IMR-90 (cell line): ENCODE data around the gene IRAG1. TPM values are rescaled to one million over a fixed set of nuclear protein-coding genes. Genes with fewer than 3 reads are reported as not detected.

Experiments used
- ATAC-seq: fragments of 200-7000 bp; cut with Tn5 transposase; 2 replicates; pipeline ENCODE4 v1.9.1; 2020; ENCODE audit warnings: low read depth, mild to moderate bottlenecking, moderate library complexity
- BruUV-seq: library from RNA; stranded (reverse); fragments of 400-500 nt; replicated peaks from 2 replicates; lab custom pipeline; 2021; lab: Mats Ljungman, UMichigan
- CTCF ChIA-PET: fragments of 300-600 bp; formaldehyde crosslinking; extraction: SDS; loops from one replicate; lab custom pipeline; 2021; ENCODE audit warnings: antibody characterized with exemption; lab: Yijun Ruan, JAX
- POLR2A ChIA-PET: fragments of 300-600 bp; sonication (Branson Sonifier 250); formaldehyde crosslinking; loops from one replicate; lab custom pipeline; 2022; ENCODE audit warnings: antibody characterized with exemption; ENCODE audit not compliant: unreplicated experiment; lab: Charles Lee
- DNase-seq: peaks from one replicate; pipeline ENCODE4 v3.0.0; 2013
- H2AFZ ChIP-seq: replicated peaks from 2 replicates; pipeline ENCODE3; 2013; ENCODE audit warnings: low read length, mild to moderate bottlenecking; ENCODE audit not compliant: poor library complexity
- H2AK5ac ChIP-seq: 2 replicates; pipeline ENCODE4 v1.6.1; 2013; ENCODE audit warnings: low read depth, low read length, inconsistent platforms
- H2AK9ac ChIP-seq: replicated peaks from 2 replicates; pipeline ENCODE3; 2013; ENCODE audit warnings: mild to moderate bottlenecking, low read depth, low read length, moderate library complexity; ENCODE audit not compliant: poor library complexity
- H2BK120ac ChIP-seq: 2 replicates; pipeline ENCODE4 v1.6.1; 2013; ENCODE audit warnings: low read depth, low read length, inconsistent platforms
- H2BK15ac ChIP-seq: 3 replicates; pipeline ENCODE4 v1.6.1; 2013; ENCODE audit warnings: low read depth, low read length, inconsistent platforms
- H2BK20ac ChIP-seq: 2 replicates; pipeline ENCODE4 v1.6.1; 2013; ENCODE audit warnings: low read depth, mild to moderate bottlenecking, inconsistent platforms, low read length, moderate library complexity
- H2BK5ac ChIP-seq: 2 replicates; pipeline ENCODE4 v1.6.1; 2013; ENCODE audit warnings: mild to moderate bottlenecking, low read depth, low read length, inconsistent platforms; ENCODE audit not compliant: poor library complexity, severe bottlenecking
- H3K14ac ChIP-seq: replicated peaks from 2 replicates; pipeline ENCODE4 v1.6.1; 2013; ENCODE audit warnings: low read depth, low read length, inconsistent platforms
- H3K18ac ChIP-seq: 2 replicates; pipeline ENCODE4 v1.6.1; 2013; ENCODE audit warnings: low read depth, low read length, control low read depth
- H3K23ac ChIP-seq: 2 replicates; pipeline ENCODE4 v1.6.1; 2013; ENCODE audit warnings: low read depth, low read length, inconsistent platforms
- H3K27ac ChIP-seq: 2 replicates; pipeline ENCODE4 v1.5.1; 2013; ENCODE audit warnings: mild to moderate bottlenecking, control low read depth, low read length; ENCODE audit not compliant: insufficient read depth
- H3K27me3 ChIP-seq: 2 replicates; pipeline ENCODE4 v1.6.1; 2013; ENCODE audit warnings: low read length; ENCODE audit not compliant: control insufficient read depth, insufficient read depth
- H3K36me3 ChIP-seq: 2 replicates; pipeline ENCODE4 v1.6.1; 2013; ENCODE audit warnings: low read length, mixed read lengths; ENCODE audit not compliant: control insufficient read depth, insufficient read depth
- H3K4ac ChIP-seq: 2 replicates; pipeline ENCODE4 v1.6.1; 2013; ENCODE audit warnings: low read depth, low read length, inconsistent platforms
- H3K4me1 ChIP-seq: 2 replicates; pipeline ENCODE4 v1.6.1; 2013; ENCODE audit warnings: low read length, mixed read lengths; ENCODE audit not compliant: control insufficient read depth, insufficient read depth
- H3K4me2 ChIP-seq: 2 replicates; pipeline ENCODE4 v1.6.1; 2013; ENCODE audit warnings: low read depth, mild to moderate bottlenecking, control low read depth, low read length, moderate library complexity
- H3K4me3 ChIP-seq: 2 replicates; pipeline ENCODE4 v1.5.1; 2013; ENCODE audit warnings: low read depth, mild to moderate bottlenecking, control low read depth, low read length, moderate library complexity; ENCODE audit not compliant: insufficient read depth
- H3K56ac ChIP-seq: 2 replicates; pipeline ENCODE4 v1.6.1; 2013; ENCODE audit warnings: low read length, inconsistent platforms; ENCODE audit not compliant: insufficient read depth; ENCODE audit errors: extremely low read depth
- H3K79me1 ChIP-seq, 2 experiments: 2 replicates each; pipeline ENCODE4 v1.6.1; 2013; ENCODE audit warnings: low read length in 2 of 2, inconsistent platforms in 1 of 2, low read depth in 1 of 2
- H3K9ac ChIP-seq: 2 replicates; pipeline ENCODE4 v1.6.1; 2013; ENCODE audit warnings: low read depth, low read length, control low read depth
- H3K9me1 ChIP-seq: 2 replicates; pipeline ENCODE4 v1.6.1; 2013; ENCODE audit warnings: low read length, inconsistent platforms; ENCODE audit not compliant: insufficient read depth
- H3K9me3 ChIP-seq: 2 replicates; pipeline ENCODE4 v1.6.1; 2013; ENCODE audit warnings: low read length; ENCODE audit not compliant: control insufficient read depth, insufficient read depth
- H4K20me1 ChIP-seq: 2 replicates; pipeline ENCODE4 v1.6.1; 2013; ENCODE audit warnings: low read length, inconsistent platforms; ENCODE audit not compliant: insufficient read depth
- H4K5ac ChIP-seq: 2 replicates; pipeline ENCODE4 v1.6.1; 2013; ENCODE audit warnings: mild to moderate bottlenecking, low read depth, low read length, control low read depth
- H4K8ac ChIP-seq, 2 experiments: 2 replicates each; pipeline ENCODE4 v1.6.1; 2013; ENCODE audit warnings: low read depth in 2 of 2, low read length in 2 of 2, control low read depth in 1 of 2, inconsistent platforms in 1 of 2
- H4K91ac ChIP-seq: 2 replicates; pipeline ENCODE4 v1.6.1; 2013; ENCODE audit warnings: low read depth, low read length, inconsistent platforms; ENCODE audit not compliant: insufficient read depth
- CHD1 ChIP-seq: IDR thresholded peaks from 2 replicates; pipeline ENCODE4 v1.6.1; 2012; ENCODE audit warnings: low read depth, low read length, improper control_type of control experiment
- FOS ChIP-seq: fragments of 150-350 bp; IDR thresholded peaks from 2 replicates; pipeline ENCODE4 v1.6.1; 2016; ENCODE audit warnings: low read depth, low read length
- MAFK ChIP-seq: IDR thresholded peaks from 2 replicates; pipeline ENCODE4 v1.6.1; 2012; ENCODE audit warnings: low read depth, low read length, improper control_type of control experiment
- MXI1 ChIP-seq: IDR thresholded peaks from 2 replicates; pipeline ENCODE4 v1.6.1; 2012; ENCODE audit warnings: low read depth, mild to moderate bottlenecking, low read length, moderate library complexity, borderline replicate concordance
- NFE2L2 ChIP-seq: fragments of 150-350 bp; IDR thresholded peaks from 2 replicates; pipeline ENCODE4 v1.6.1; 2016; ENCODE audit warnings: low read depth, mild to moderate bottlenecking, low read length
- WGBS, 2 experiments: methylation state at CpG; one replicate each; pipeline versions ENCODE4 v1.1.5 to v1.1.7; 2013; ENCODE audit warnings: missing lambda C conversion rate in 2 of 2; ENCODE audit not compliant: insufficient read length in 1 of 2; ENCODE audit errors: extremely low coverage in 2 of 2; 5-methylcytosine and 5-hydroxymethylcytosine counted together
- dilution Hi-C: fragments of 300-500 bp; cut with HindIII; formaldehyde crosslinking; loops from one replicate; pipeline ENCODE4 v1.14.3; 2018; ENCODE audit warnings: low sequenced_read_pairs; ENCODE audit not compliant: unreplicated experiment
- in situ Hi-C: fragments of 300-500 bp; cut with MboI; formaldehyde crosslinking; loops from 3 replicates; pipeline ENCODE4 v1.14.3; 2019; ENCODE audit warnings: low sequenced_read_pairs, inconsistent platforms, mixed read lengths
- intact Hi-C: fragments of 100-400 bp; cut with micrococcal nuclease; formaldehyde crosslinking; loops from 2 replicates; pipeline ENCODE4 v1.10.0; 2022
- polyA plus RNA-seq, 3 experiments: library from polyadenylated mRNA; depleted of rRNA; stranded (reverse); fragments of >200 nt; gene quantifications; 2 replicates each; pipeline ENCODE4 v1.2.3, GENCODE V29; 2012; ENCODE audit warnings: low replicate concordance in 1 of 3
- total RNA-seq: library from RNA; depleted of rRNA; stranded (reverse); fragments of >200 nt; gene quantifications from 2 replicates; pipeline ENCODE4 v1.2.3, GENCODE V29; 2012
- TF ChIP-seq, protein P1 (sequence below): fragments of 150-350 bp; IDR thresholded peaks from 2 replicates; pipeline ENCODE4 v1.6.1; 2017; ENCODE audit warnings: mild to moderate bottlenecking, antibody characterized with exemption, low read length, low read depth

IRAG1 gene
- total and polyA plus RNA-seq, 2 of the 4 experiments (the other 2 are of a cell fraction): 19.4 to 25.8 TPM

DNA sequence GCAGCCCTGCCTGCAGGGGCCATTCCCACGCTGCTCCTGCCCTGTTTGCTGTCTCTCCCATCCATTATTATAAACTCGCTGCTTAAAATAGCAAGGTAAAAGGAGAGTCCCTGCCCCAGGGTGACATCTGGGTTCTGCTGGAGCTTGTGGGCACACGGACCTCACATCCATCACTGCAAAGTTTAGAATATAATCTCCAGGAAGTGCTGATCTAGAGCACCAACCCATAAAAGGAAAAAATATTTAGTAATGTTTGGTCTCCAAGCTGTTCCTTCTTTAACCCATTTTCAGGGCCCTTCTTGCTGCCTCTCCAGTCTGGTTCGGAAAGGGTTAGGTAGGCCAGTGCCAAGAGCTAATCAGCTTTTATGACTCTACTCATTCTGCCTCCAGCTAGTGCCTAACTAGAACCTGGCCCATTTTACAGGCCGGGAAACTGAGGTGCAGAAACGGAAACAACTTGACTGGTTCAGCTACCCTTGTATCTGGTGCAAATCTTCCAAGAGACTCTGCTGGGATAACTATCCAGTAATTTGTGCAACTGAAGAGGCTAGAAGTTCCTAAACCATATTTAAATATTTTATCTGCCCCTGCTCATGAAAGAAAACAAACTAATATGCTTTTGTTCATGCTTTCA lies 37.5 kb downstream of the IRAG1 start:
- ChIA-PET CTCF (interaction anchor here (0.8 kb wide), 1 partner anchor 125 kb away, joined by 3 read pairs; no protein-coding TSS in a partner anchor), POLR2A (interaction anchor here (0.6 kb wide), 1 partner anchor 25 kb away, joined by 3 read pairs; no protein-coding TSS in a partner anchor)
- Histone ChIP-seq H2BK120ac (peak overlapping the region; percentile 99), H3K4me1 (peaks cover 55% of the 10 kb centered on the region), H4K20me1 (no peaks in the 10 kb centered on the region), H3K23ac (peak overlapping the region; percentile 89), H2BK20ac (peak overlapping the region; percentile 98), H3K14ac (peak overlapping the region; percentile 94), H3K9me3 (no peaks in the 10 kb centered on the region), H3K18ac (peak overlapping the region; percentile 97), H2AK5ac (peak overlapping the region; percentile 99), H3K9ac (peak overlapping the region; percentile 37; the same call in 1 of the 2 replicates), H3K4me3 (no peak overlapping the region), H4K91ac (peak overlapping the region; percentile 98), H2AK9ac (peak overlapping the region; percentile 6), H2BK5ac (peak overlapping the region; percentile 94), H2BK15ac (peak overlapping the region; percentile 97), H4K8ac (peak overlapping the region; percentile 95 to 98), H3K4ac (peak overlapping the region; percentile 99), H3K36me3 (peaks cover 25% of the 10 kb centered on the region), H3K27me3 (no peaks in the 10 kb centered on the region), H4K5ac (peak overlapping the region; percentile 96), H3K56ac (peak overlapping the region; percentile 67; the same call in 1 of the 2 replicates), H3K79me1 (peaks cover 36 to 87% of the 10 kb centered on the region in 2 experiments), H3K27ac (peak overlapping the region; percentile 98), H3K9me1 (peaks cover 55% of the 10 kb centered on the region), H2AFZ (no peak overlapping the region), H3K4me2 (no peak overlapping the region)
- TF ChIP-seq MAFK (no peak), NFE2L2 (no peak), CHD1 (no peak), MXI1 (no peak), FOS (no peak)
- TF ChIP-seq, protein P1, sequence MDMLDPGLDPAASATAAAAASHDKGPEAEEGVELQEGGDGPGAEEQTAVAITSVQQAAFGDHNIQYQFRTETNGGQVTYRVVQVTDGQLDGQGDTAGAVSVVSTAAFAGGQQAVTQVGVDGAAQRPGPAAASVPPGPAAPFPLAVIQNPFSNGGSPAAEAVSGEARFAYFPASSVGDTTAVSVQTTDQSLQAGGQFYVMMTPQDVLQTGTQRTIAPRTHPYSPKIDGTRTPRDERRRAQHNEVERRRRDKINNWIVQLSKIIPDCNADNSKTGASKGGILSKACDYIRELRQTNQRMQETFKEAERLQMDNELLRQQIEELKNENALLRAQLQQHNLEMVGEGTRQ: no peak
- ATAC-seq (no peak), DNase-seq (no peak)
- dilution Hi-C loops (no loop called here), intact Hi-C loops (loop anchor here (2.0 to 5.0 kb wide), 2 partner anchors 129 to 249 kb away; no protein-coding TSS in a partner anchor), in situ Hi-C loops (loop anchor here (10.0 kb wide), 1 partner anchor 251 kb away; no protein-coding TSS in a partner anchor)
- WGBS, 2 experiments: no CpG with 5 or more reads among the region's 6 CpGs
- no TSS peak for BruUV-seq
